ENCODE data around the gene FAM114A2.

DNA sequence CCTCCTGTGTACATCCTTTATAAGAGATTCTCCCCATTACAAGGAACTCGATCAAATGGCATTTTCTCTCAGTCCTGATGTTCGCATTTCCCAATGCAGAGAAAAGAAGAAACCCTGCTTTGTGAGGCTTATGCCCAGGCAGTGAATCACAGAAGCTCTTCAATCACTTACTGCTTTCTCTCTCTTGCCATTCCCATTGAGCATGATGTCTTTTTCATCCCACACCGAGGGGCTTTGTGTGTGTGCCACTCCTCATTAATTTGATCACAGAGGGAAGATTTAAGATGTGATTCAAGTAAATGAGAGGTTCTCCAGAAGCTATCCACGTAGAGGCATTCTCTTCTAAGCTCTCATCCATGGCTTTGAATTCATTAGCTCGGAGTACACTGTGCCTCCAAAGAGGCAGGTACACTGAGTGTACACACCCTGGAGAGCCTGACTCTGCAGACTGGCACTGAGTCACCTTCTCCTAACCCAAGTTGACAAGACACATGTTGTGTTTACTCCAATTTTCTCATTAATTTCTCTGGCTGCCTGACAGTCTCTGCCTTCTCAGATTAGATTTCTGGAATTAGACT lies 45.4 kb upstream of the FAM114A2 start:
- no peak for TF ChIP-seq POLR2A (IDR thresholded peaks at IDR 0.05)
- TF ChIP-seq, protein P1, sequence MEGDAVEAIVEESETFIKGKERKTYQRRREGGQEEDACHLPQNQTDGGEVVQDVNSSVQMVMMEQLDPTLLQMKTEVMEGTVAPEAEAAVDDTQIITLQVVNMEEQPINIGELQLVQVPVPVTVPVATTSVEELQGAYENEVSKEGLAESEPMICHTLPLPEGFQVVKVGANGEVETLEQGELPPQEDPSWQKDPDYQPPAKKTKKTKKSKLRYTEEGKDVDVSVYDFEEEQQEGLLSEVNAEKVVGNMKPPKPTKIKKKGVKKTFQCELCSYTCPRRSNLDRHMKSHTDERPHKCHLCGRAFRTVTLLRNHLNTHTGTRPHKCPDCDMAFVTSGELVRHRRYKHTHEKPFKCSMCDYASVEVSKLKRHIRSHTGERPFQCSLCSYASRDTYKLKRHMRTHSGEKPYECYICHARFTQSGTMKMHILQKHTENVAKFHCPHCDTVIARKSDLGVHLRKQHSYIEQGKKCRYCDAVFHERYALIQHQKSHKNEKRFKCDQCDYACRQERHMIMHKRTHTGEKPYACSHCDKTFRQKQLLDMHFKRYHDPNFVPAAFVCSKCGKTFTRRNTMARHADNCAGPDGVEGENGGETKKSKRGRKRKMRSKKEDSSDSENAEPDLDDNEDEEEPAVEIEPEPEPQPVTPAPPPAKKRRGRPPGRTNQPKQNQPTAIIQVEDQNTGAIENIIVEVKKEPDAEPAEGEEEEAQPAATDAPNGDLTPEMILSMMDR (IDR thresholded peaks at IDR 0.05) = no peak

Measured in upper lobe of left lung (tissue), 4 donors.